Panc1 (cell line): ENCODE data around the gene TRMT44. TPM values are rescaled to one million over a fixed set of nuclear protein-coding genes. Genes with fewer than 3 reads are reported as not detected.

Experiments
- ATAC-seq: fragments of 200-7000 bp; cut with Tn5 transposase; 2 replicates; pipeline ENCODE4 v1.9.1; 2020; ENCODE audit warnings: mild to moderate bottlenecking, moderate library complexity
- BruUV-seq: library from RNA; stranded (reverse); fragments of 400-500 nt; replicated peaks from 2 replicates; lab custom pipeline; 2021; lab: Mats Ljungman, UMichigan
- CTCF ChIA-PET: fragments of 300-600 bp; sonication (Branson Sonifier 250); formaldehyde crosslinking; loops from one replicate; lab custom pipeline; 2022; ENCODE audit warnings: antibody characterized with exemption; lab: Charles Lee
- POLR2A ChIA-PET: fragments of 300-600 bp; sonication (Branson Sonifier 250); formaldehyde crosslinking; loops from one replicate; lab custom pipeline; 2022; ENCODE audit warnings: antibody characterized with exemption; lab: Charles Lee
- DNase-seq: peaks from one replicate; pipeline ENCODE4 v3.0.0-alpha.2; 2010; ENCODE audit warnings: low read depth, low spot score
- H3K27ac ChIP-seq: 2 replicates; pipeline ENCODE4 v1.5.1; 2011; ENCODE audit warnings: mild to moderate bottlenecking, low read length, inconsistent platforms
- H3K27me3 ChIP-seq: fragments of 200-500 bp; sonication (Bioruptor generic); 2 replicates; pipeline ENCODE4 v1.6.0; 2014; ENCODE audit warnings: low read length, inconsistent platforms; ENCODE audit not compliant: control insufficient read depth, insufficient read depth
- H3K36me3 ChIP-seq: fragments of 200-500 bp; sonication (Bioruptor generic); 2 replicates; pipeline ENCODE4 v1.5.1; 2014; ENCODE audit warnings: inconsistent platforms, mild to moderate bottlenecking, low read length, moderate library complexity; ENCODE audit not compliant: control insufficient read depth, insufficient read depth
- H3K4me1 ChIP-seq: 2 replicates; pipeline ENCODE4 v1.5.1; 2011; ENCODE audit warnings: inconsistent platforms, mild to moderate bottlenecking, low read length, moderate library complexity; ENCODE audit not compliant: control insufficient read depth, insufficient read depth
- H3K4me3 ChIP-seq, 2 experiments: 2 replicates each; pipeline ENCODE4 v1.5.1; 2011 to 2012; ENCODE audit warnings: low read depth in 2 of 2, low read length in 2 of 2, mild to moderate bottlenecking in 2 of 2, inconsistent platforms in 1 of 2, moderate library complexity in 1 of 2
- H3K9me3 ChIP-seq: fragments of 200-500 bp; sonication (Bioruptor generic); 2 replicates; pipeline ENCODE4 v1.5.1; 2014; ENCODE audit warnings: low read depth, mild to moderate bottlenecking, inconsistent platforms, low read length, moderate library complexity; ENCODE audit not compliant: control insufficient read depth, insufficient read depth
- CTCF ChIP-seq: fragments of 450-650 bp; IDR thresholded peaks from 2 replicates; pipeline ENCODE4 v1.5.1; 2017; ENCODE audit warnings: mild to moderate bottlenecking
- POLR2AphosphoS5 ChIP-seq: IDR thresholded peaks from 2 replicates; pipeline ENCODE4 v1.6.1; 2012; ENCODE audit warnings: mild to moderate bottlenecking, low read depth, low read length, moderate library complexity
- REST ChIP-seq, 2 experiments: IDR thresholded peaks; 2 replicates each; pipeline ENCODE4 v1.6.1; 2011 to 2012; ENCODE audit warnings: low read depth in 2 of 2, control low read depth in 1 of 2, low read length in 1 of 2, mild to moderate bottlenecking in 1 of 2, moderate library complexity in 1 of 2; ENCODE audit not compliant: insufficient read depth in 1 of 2
- in situ Hi-C: cut with HindIII; loops from 2 replicates; pipeline ENCODE4 v1.10.0; 2016; ENCODE audit warnings: low sequenced_read_pairs, low pct_unique_long_range_greater_than_20kb
- intact Hi-C: fragments of 100-400 bp; cut with micrococcal nuclease; formaldehyde crosslinking; loops from one replicate; pipeline ENCODE4 v1.10.0; 2022; ENCODE audit not compliant: unreplicated experiment
- total RNA-seq: library from RNA; stranded (reverse); gene quantifications from one replicate; pipeline ENCODE4 v1.2.1, GENCODE V29; 2021; ENCODE audit not compliant: unreplicated experiment

TRMT44 gene
- total RNA-seq, 1 experiment from 2014 or later: 10.8 TPM

GRCh38 chr4:8525383-8526120 is 85.0 kb downstream of the TRMT44 start:
- Histone ChIP-seq H3K27ac (no peak overlapping the region), H3K27me3 (no peaks in the 10 kb centered on the region), H3K4me1 (no peaks in the 10 kb centered on the region), H3K36me3 (no peaks in the 10 kb centered on the region), H3K9me3 (no peaks in the 10 kb centered on the region), H3K4me3 (no peak overlapping the region)
- CTCF ChIA-PET: no interaction called here
- DNase-seq (no peak), ATAC-seq (no peak)
- intact Hi-C loops (no loop called here), in situ Hi-C loops (no loop called here)
- TF ChIP-seq POLR2AphosphoS5 (no peak), CTCF (no peak), REST (IDR thresholded peaks at IDR 0.05; ENCODE audit: insufficient read depth in 1 of 2, low read depth in 2 of 2, low read length in 1 of 2) (no peak)
- POLR2A ChIA-PET: no interaction called here
- BruUV-seq: no TSS peak

Other genes starting within 250 kb of the TRMT44 start
- 4.5 TPM for gene SH3TC1, start 241.5 kb upstream of the TRMT44 start, total RNA-seq
- gene HTRA3, start 171.0 kb upstream of the TRMT44 start, total RNA-seq: 0.98 TPM
- gene ACOX3, start 54 bp upstream of the TRMT44 start, total RNA-seq: 15.4 TPM
- not detected for gene GPR78, start 139.6 kb downstream of the TRMT44 start, total RNA-seq
- 0.15 TPM for gene CPZ, start 152.0 kb downstream of the TRMT44 start, total RNA-seq